GM23338 (cell line): ENCODE results near the gene ACO1. TPM values are rescaled to one million over a fixed set of nuclear protein-coding genes. Genes with fewer than 3 reads are reported as not detected.

ENCODE experiments used
- ATAC-seq: fragments of 200-7000 bp; cut with Tn5 transposase; 3 replicates; pipeline ENCODE4 v1.9.1; 2020
- DNase-seq: peaks from one replicate; pipeline ENCODE4 v3.0.0-alpha.2; 2015; ENCODE audit warnings: low spot score
- H2AFZ ChIP-seq: fragments of 200-600 bp; sonication (generic); 2 replicates; pipeline ENCODE4 v1.8.0; 2016; ENCODE audit warnings: antibody characterized with exemption, mild to moderate bottlenecking, moderate library complexity
- H3F3A ChIP-seq: fragments of 200-600 bp; sonication (generic); replicated peaks from 2 replicates; pipeline ENCODE4 v1.8.0; 2017; ENCODE audit warnings: antibody characterized with exemption, mixed run types, low read depth
- H3K27ac ChIP-seq: fragments of 200-600 bp; sonication (generic); 2 replicates; pipeline ENCODE4 v1.6.1; 2016; ENCODE audit warnings: low read depth
- H3K27me3 ChIP-seq: fragments of 200-600 bp; sonication (generic); 2 replicates; pipeline ENCODE4 v1.8.0; 2016; ENCODE audit warnings: mild to moderate bottlenecking, mixed run types, moderate library complexity; ENCODE audit not compliant: insufficient read depth
- H3K36me3 ChIP-seq: fragments of 200-600 bp; sonication (generic); 2 replicates; pipeline ENCODE4 v1.8.0; 2016; ENCODE audit warnings: mild to moderate bottlenecking; ENCODE audit not compliant: insufficient read depth
- H3K4me1 ChIP-seq: fragments of 200-600 bp; sonication (generic); 2 replicates; pipeline ENCODE4 v1.8.0; 2016; ENCODE audit warnings: mild to moderate bottlenecking, moderate library complexity; ENCODE audit not compliant: insufficient read depth
- H3K4me2 ChIP-seq: fragments of 200-600 bp; sonication (generic); 2 replicates; pipeline ENCODE4 v1.7.1; 2017; ENCODE audit warnings: mixed run types
- H3K4me3 ChIP-seq: fragments of 200-600 bp; sonication (generic); 2 replicates; pipeline ENCODE4 v1.6.1; 2016; ENCODE audit warnings: mixed run types
- H3K79me2 ChIP-seq: fragments of 200-600 bp; sonication (generic); replicated peaks from 2 replicates; pipeline ENCODE4 v1.8.0; 2017; ENCODE audit warnings: mild to moderate bottlenecking; ENCODE audit not compliant: insufficient read depth
- H3K9me2 ChIP-seq: fragments of 200-600 bp; sonication (generic); 2 replicates; pipeline ENCODE4 v1.8.0; 2017; ENCODE audit not compliant: insufficient read depth
- H4K20me1 ChIP-seq: fragments of 200-600 bp; sonication (generic); replicated peaks from 2 replicates; pipeline ENCODE4 v1.8.0; 2017; ENCODE audit warnings: mild to moderate bottlenecking; ENCODE audit not compliant: insufficient read depth
- H3K27ac Mint-ChIP-seq: 2 replicates; pipeline ENCODE4 v1.8.0; 2020; ENCODE audit warnings: inconsistent platforms, mild to moderate bottlenecking, moderate library complexity, mixed read lengths
- H3K27me3 Mint-ChIP-seq: 3 replicates; pipeline ENCODE4 v1.8.0; 2022; ENCODE audit warnings: low read depth, mild to moderate bottlenecking, moderate library complexity, mixed read lengths, inconsistent platforms; ENCODE audit not compliant: insufficient read depth, poor library complexity
- H3K36me3 Mint-ChIP-seq: 3 replicates; pipeline ENCODE4 v1.8.0; 2021; ENCODE audit warnings: low read depth, mild to moderate bottlenecking, inconsistent platforms, moderate library complexity, mixed read lengths
- H3K4me1 Mint-ChIP-seq: 3 replicates; pipeline ENCODE4 v1.8.0; 2020; ENCODE audit warnings: mild to moderate bottlenecking, inconsistent platforms, mixed read lengths
- H3K4me3 Mint-ChIP-seq: 3 replicates; pipeline ENCODE4 v1.8.0; 2021; ENCODE audit warnings: moderate library complexity, mild to moderate bottlenecking, inconsistent platforms, mixed read lengths
- H3K9me3 Mint-ChIP-seq: 3 replicates; pipeline ENCODE4 v1.8.0; 2020; ENCODE audit warnings: moderate library complexity, mild to moderate bottlenecking, inconsistent platforms, mixed read lengths
- CREB1 ChIP-seq: fragments of 250-450 bp; sonication (Bioruptor Pico); IDR thresholded peaks from 2 replicates; pipeline ENCODE4 v1.5.0; 2020; ENCODE audit warnings: low read depth, mild to moderate bottlenecking, moderate library complexity
- CTCF ChIP-seq, 2 experiments: fragments of 200-600 bp in 1 of 2; sonication (generic) in 1 of 2; conservative IDR thresholded peaks; 2 replicates each; pipeline versions ENCODE4 v1.5.1 to v1.6.1; 2016 to 2017; ENCODE audit warnings: antibody characterized with exemption in 2 of 2, low read depth in 2 of 2, mild to moderate bottlenecking in 2 of 2, moderate library complexity in 1 of 2
- ETS1 ChIP-seq: IDR thresholded peaks from 2 replicates; pipeline ENCODE4 v1.6.1; 2016; ENCODE audit warnings: antibody characterized with exemption
- EZH2phosphoT487 ChIP-seq: fragments of 200-600 bp; sonication (generic); IDR thresholded peaks from one replicate; pipeline ENCODE4 v1.8.1; 2018; ENCODE audit warnings: antibody characterized with exemption; ENCODE audit not compliant: unreplicated experiment
- JUNB ChIP-seq: IDR thresholded peaks from one replicate; pipeline ENCODE4 v1.6.1; 2016; ENCODE audit warnings: antibody characterized with exemption; ENCODE audit not compliant: unreplicated experiment
- POLR2AphosphoS5 ChIP-seq: IDR thresholded peaks from 2 replicates; pipeline ENCODE4 v1.6.1; 2016; ENCODE audit warnings: antibody characterized with exemption, low read depth
- REST ChIP-seq: IDR thresholded peaks from one replicate; pipeline ENCODE4 v1.6.1; 2018; ENCODE audit warnings: antibody characterized with exemption; ENCODE audit not compliant: unreplicated experiment
- STAT1 ChIP-seq: IDR thresholded peaks from one replicate; pipeline ENCODE4 v1.6.1; 2016; ENCODE audit warnings: antibody characterized with exemption; ENCODE audit not compliant: unreplicated experiment
- ZNF114 ChIP-seq: fragments of 250-450 bp; sonication (Bioruptor Pico); IDR thresholded peaks from 2 replicates; pipeline ENCODE4 v1.5.0; 2020; ENCODE audit warnings: mild to moderate bottlenecking, moderate library complexity
- ZNF331 ChIP-seq: fragments of 250-450 bp; sonication (Bioruptor Pico); IDR thresholded peaks from 2 replicates; pipeline ENCODE4 v1.5.0; 2020; ENCODE audit warnings: low read depth, mild to moderate bottlenecking, moderate library complexity
- ZNF462 ChIP-seq: fragments of 250-450 bp; sonication (Bioruptor Pico); IDR thresholded peaks from 2 replicates; pipeline ENCODE4 v1.5.0; 2020; ENCODE audit warnings: mild to moderate bottlenecking, moderate library complexity
- polyA plus RNA-seq: library from polyadenylated mRNA; unstranded; fragments of >200 nt; fragmentation: Nextera tagmentation; extraction: Ambion mirVana; gene quantifications from 2 replicates; pipeline ENCODE4 v1.2.1, GENCODE V29; 2016
- total RNA-seq: library from RNA; depleted of rRNA; stranded (reverse); fragments of >200 nt; shearing (Covaris generic); gene quantifications from 2 replicates; pipeline ENCODE4 v1.2.3, GENCODE V29; 2014

Gene ACO1
- total and polyA plus RNA-seq, 2 experiments from 2014 or later: 16.6 to 41.0 TPM

- TF ChIP-seq ZNF114 (CRISPR knock-in tag) (no peak), ZNF331 (CRISPR knock-in tag) (no peak), POLR2AphosphoS5 (no peak), ETS1 (no peak), JUNB (no peak), STAT1 (no peak), CREB1 (CRISPR knock-in tag) (no peak), ZNF462 (CRISPR knock-in tag) (no peak), EZH2phosphoT487 (no peak), REST (no peak), CTCF (conservative IDR thresholded peaks at IDR 0.05; ENCODE audit: low read depth in 2 of 2) (no peak)
- no peak overlapping the region for H3K4me3 Mint-ChIP-seq
- H3K27me3 Mint-ChIP-seq: no peaks in the 10 kb centered on the region
- Histone ChIP-seq H3K4me2 (no peak overlapping the region), H3K79me2 (no peaks in the 10 kb centered on the region), H3K27me3 (no peaks in the 10 kb centered on the region), H2AFZ (no peak overlapping the region), H3K9me2 (no peaks in the 10 kb centered on the region), H3K4me1 (no peaks in the 10 kb centered on the region), H4K20me1 (no peaks in the 10 kb centered on the region), H3K27ac (no peak overlapping the region), H3K4me3 (no peak overlapping the region), H3K36me3 (no peaks in the 10 kb centered on the region; the same call in 1 of the 2 replicates), H3F3A (no peaks in the 10 kb centered on the region)
- ATAC-seq: no peak
- H3K36me3 Mint-ChIP-seq: peaks cover 25% of the 10 kb centered on the region
- H3K27ac Mint-ChIP-seq: no peak overlapping the region
- no peaks in the 10 kb centered on the region for H3K4me1 Mint-ChIP-seq
- no peak for DNase-seq
- no peaks in the 10 kb centered on the region for H3K9me3 Mint-ChIP-seq
These were observed 40.2 kb downstream of the ACO1 start for GRCh38 chr9:32424616-32425015.
